ENCODE measurements around the gene SORBS2. TPM values are rescaled to one million over a fixed set of nuclear protein-coding genes. Genes with fewer than 3 reads are reported as not detected.

Gene SORBS2
- total RNA-seq, 4 donors from 2014 or later, result 92.7 to 234 (median 122) TPM

- in situ Hi-C loops (cut with MboI; ENCODE audit: low pct_ligation_motif_present in 1 of 4, low pct_unique_long_range_greater_than_20kb in 1 of 4, low sequenced_read_pairs in 3 of 4) (no loop called here), intact Hi-C loops (cut with DNase I; ENCODE audit: low total_unique reads) (no loop called here)
- no peak for DNase-seq
- Histone ChIP-seq H3K27ac (no peak overlapping the region), H3K4me1 (no peaks in the 10 kb centered on the region), H3K4me3 (no peak overlapping the region), H3K36me3 (no peaks in the 10 kb centered on the region), H3K27me3 (no peaks in the 10 kb centered on the region), H3K9me3 (no peaks in the 10 kb centered on the region)
- TF ChIP-seq POLR2A (IDR thresholded peaks at IDR 0.05), result no peak
- TF ChIP-seq EP300 (IDR thresholded peaks at IDR 0.05; ENCODE audit: low read depth), result no peak
- TF ChIP-seq CTCF (IDR thresholded peaks at IDR 0.05), result no peak
- TF ChIP-seq POLR2AphosphoS5 (IDR thresholded peaks at IDR 0.05), result no peak
- WGBS, 2 donors (ENCODE audit: low coverage in 1 of 2), result 95 to 100% methylated on average over 1 to 9 of the region's 9 CpGs
These were observed 67.0 kb downstream of the SORBS2 start for GRCh38 chr4:185744946-185745345.

- no peak for TF ChIP-seq EP300 (IDR thresholded peaks at IDR 0.05; ENCODE audit: low read depth)
- TF ChIP-seq POLR2A (IDR thresholded peaks at IDR 0.05), result no peak
- TF ChIP-seq POLR2AphosphoS5 (IDR thresholded peaks at IDR 0.05), result no peak
- TF ChIP-seq CTCF (IDR thresholded peaks at IDR 0.05), result no peak
- H3K36me3 ChIP-seq, result no peaks in the 10 kb centered on the region
- DNase-seq, result no peak
- WGBS, 2 donors (ENCODE audit: low coverage in 1 of 2), result 89 to 100% methylated on average over 1 of the region's 1 CpG
- H3K4me1 ChIP-seq, result no peaks in the 10 kb centered on the region
- H3K9me3 ChIP-seq, result no peaks in the 10 kb centered on the region
- no peak overlapping the region for H3K4me3 ChIP-seq
- in situ Hi-C loops (cut with MboI; ENCODE audit: low pct_ligation_motif_present in 1 of 4, low pct_unique_long_range_greater_than_20kb in 1 of 4, low sequenced_read_pairs in 3 of 4) (no loop called here), intact Hi-C loops (cut with DNase I; ENCODE audit: low total_unique reads) (no loop called here)
- H3K27ac ChIP-seq, result no peak overlapping the region
- H3K27me3 ChIP-seq, result no peaks in the 10 kb centered on the region
These were observed 67.5 kb downstream of the SORBS2 start for GRCh38 chr4:185744488-185744862.

GRCh38 chr4:185743722-185744487, 68.1 kb downstream of the SORBS2 start:
- Histone ChIP-seq H3K27me3 (no peaks in the 10 kb centered on the region), H3K4me1 (peaks cover 0 to 4% (median 0%) of the 10 kb centered on the region in 4 donors), H3K9me3 (no peaks in the 10 kb centered on the region), H3K27ac (no peak overlapping the region), H3K36me3 (no peaks in the 10 kb centered on the region), H3K4me3 (no peak overlapping the region)
- TF ChIP-seq CTCF (IDR thresholded peaks at IDR 0.05), result no peak
- no peak for TF ChIP-seq POLR2AphosphoS5 (IDR thresholded peaks at IDR 0.05)
- TF ChIP-seq POLR2A (IDR thresholded peaks at IDR 0.05), result no peak
- no peak for TF ChIP-seq EP300 (IDR thresholded peaks at IDR 0.05; ENCODE audit: low read depth)
- in situ Hi-C loops (cut with MboI; ENCODE audit: low pct_ligation_motif_present in 1 of 4, low pct_unique_long_range_greater_than_20kb in 1 of 4, low sequenced_read_pairs in 3 of 4) (no loop called here), intact Hi-C loops (cut with DNase I; ENCODE audit: low total_unique reads) (no loop called here)
- WGBS, 2 donors (ENCODE audit: low coverage in 1 of 2), result 79 to 83% methylated on average over 2 of the region's 2 CpGs
- no peak for DNase-seq

- intact Hi-C loops (cut with DNase I; ENCODE audit: low total_unique reads) (no loop called here), in situ Hi-C loops (cut with MboI; ENCODE audit: low pct_ligation_motif_present in 1 of 4, low pct_unique_long_range_greater_than_20kb in 1 of 4, low sequenced_read_pairs in 3 of 4) (no loop called here)
- Histone ChIP-seq H3K36me3 (no peaks in the 10 kb centered on the region), H3K9me3 (no peaks in the 10 kb centered on the region), H3K4me1 (peaks cover 0 to 10% (median 0%) of the 10 kb centered on the region in 4 donors), H3K27ac (peak overlapping the region in 1 of 4 donors; percentile 24), H3K27me3 (no peaks in the 10 kb centered on the region), H3K4me3 (no peak overlapping the region)
- DNase-seq, result no peak
- TF ChIP-seq EP300 (IDR thresholded peaks at IDR 0.05; ENCODE audit: low read depth), result no peak
- TF ChIP-seq POLR2A (IDR thresholded peaks at IDR 0.05), result no peak
- no peak for TF ChIP-seq POLR2AphosphoS5 (IDR thresholded peaks at IDR 0.05)
- no peak for TF ChIP-seq CTCF (IDR thresholded peaks at IDR 0.05)
- 50 to 63% methylated on average over 1 to 8 of the region's 8 CpGs for WGBS, 2 donors (ENCODE audit: low coverage in 1 of 2)
These were observed 69.2 kb downstream of the SORBS2 start for GRCh38 chr4:185742766-185743165.

Data from transverse colon (tissue), 4 donors.